Measurements from ENCODE around the gene TCFL5. TPM values are rescaled to one million over a fixed set of nuclear protein-coding genes. Genes with fewer than 3 reads are reported as not detected.

The TCFL5 gene
- total RNA-seq, 4 donors from 2014 or later: 12.1 to 13.9 (median 13.1) TPM

DNA sequence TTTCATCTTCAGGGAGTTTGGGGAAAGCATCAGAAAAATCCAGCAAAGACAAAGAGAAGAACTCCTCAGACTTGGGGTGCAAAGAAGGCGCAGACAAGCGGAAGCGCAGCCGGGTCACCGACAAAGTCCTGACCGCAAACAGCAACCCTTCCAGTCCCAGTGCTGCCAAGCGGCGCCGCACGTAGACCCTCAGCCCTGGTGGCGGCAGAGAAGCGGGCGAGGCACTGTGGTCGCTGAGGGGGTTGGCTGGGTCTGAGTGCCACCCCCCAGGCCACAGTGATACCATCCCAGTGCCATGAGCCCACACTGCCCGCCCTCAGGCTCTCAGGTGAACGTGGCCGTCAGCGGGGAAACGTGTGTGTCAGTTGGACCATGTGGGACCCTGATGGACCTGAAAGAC, 62.2 kb downstream of the TCFL5 start:
- intact Hi-C loops (cut with DNase I; ENCODE audit: low total_unique reads): no loop called here
- 95 to 96% methylated on average over 19 of the region's 19 CpGs for WGBS, 2 donors
- no peak for TF ChIP-seq CTCF (IDR thresholded peaks at IDR 0.05)
- TF ChIP-seq POLR2A (IDR thresholded peaks at IDR 0.05): no peak
- no peak for DNase-seq (ENCODE audit: low spot score in 2 of 2)
- H3K4me3 ChIP-seq (ENCODE audit: low read depth, poor library complexity, severe bottlenecking): no peak overlapping the region

- intact Hi-C loops (cut with DNase I; ENCODE audit: low total_unique reads): no loop called here
- TF ChIP-seq POLR2A (IDR thresholded peaks at IDR 0.05): no peak
- no peak for TF ChIP-seq CTCF (IDR thresholded peaks at IDR 0.05)
- no peak for DNase-seq (ENCODE audit: low spot score in 2 of 2)
- H3K4me3 ChIP-seq (ENCODE audit: low read depth, poor library complexity, severe bottlenecking): no peak overlapping the region
- WGBS, 2 donors: 84 to 91% methylated on average over 8 of the region's 8 CpGs
Observed at GRCh38 chr20:62799036-62799435, 62.6 kb downstream of the TCFL5 start.

- TF ChIP-seq POLR2A (IDR thresholded peaks at IDR 0.05) (no peak), CTCF (IDR thresholded peaks at IDR 0.05) (no peak)
- intact Hi-C loops (cut with DNase I; ENCODE audit: low total_unique reads): no loop called here
- H3K4me3 ChIP-seq (ENCODE audit: low read depth, poor library complexity, severe bottlenecking): no peak overlapping the region
- DNase-seq (ENCODE audit: low spot score in 2 of 2): no peak
- WGBS, 2 donors: 81 to 89% methylated on average over 13 to 26 of the region's 26 CpGs
Observed at GRCh38 chr20:62797671-62798532, 63.7 kb downstream of the TCFL5 start.

DNA sequence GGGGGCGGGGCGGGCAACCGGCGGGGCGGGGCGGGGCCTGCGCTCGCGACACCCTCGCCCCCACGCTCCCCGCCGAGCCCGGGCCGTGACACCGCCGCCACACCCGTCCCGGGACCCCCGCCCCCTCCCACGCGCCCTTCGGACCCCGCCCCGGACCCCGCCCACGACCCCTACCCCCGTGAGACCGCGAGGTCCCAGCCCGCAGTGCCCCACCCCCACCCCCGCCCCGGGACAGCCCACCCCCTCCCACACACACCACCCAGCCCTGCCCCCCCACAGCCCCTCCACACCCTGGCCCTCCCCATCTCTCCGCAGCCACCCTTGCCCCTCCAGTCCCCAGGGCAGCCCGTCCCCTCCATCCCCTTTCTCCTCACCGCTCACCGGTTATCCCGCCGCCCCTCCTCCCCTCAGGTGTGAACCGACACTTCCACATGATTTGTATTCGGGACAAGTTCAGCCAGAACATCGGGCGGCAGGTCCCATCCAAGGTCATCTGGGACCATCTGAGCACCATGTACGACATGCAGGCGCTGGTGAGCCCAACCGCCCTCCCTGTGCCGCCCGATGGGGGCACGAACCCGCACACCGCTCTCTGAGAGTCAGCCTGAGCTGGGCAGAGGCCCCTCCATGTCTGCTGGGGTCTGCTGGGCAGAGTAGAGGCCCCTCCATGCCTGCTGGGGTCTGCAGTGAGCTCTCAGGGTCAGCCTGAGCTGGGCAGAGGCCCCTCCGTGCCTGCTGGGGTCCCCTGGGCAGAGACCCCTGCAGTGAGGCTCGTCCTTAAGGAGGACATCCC, 64.7 kb downstream of the TCFL5 start:
- 36 to 62% methylated on average over 14 to 15 of the region's 53 CpGs for WGBS, 2 donors
- H3K4me3 ChIP-seq (ENCODE audit: low read depth, poor library complexity, severe bottlenecking): peak overlapping the region; percentile 50
- TF ChIP-seq CTCF (IDR thresholded peaks at IDR 0.05): no peak
- no peak for TF ChIP-seq POLR2A (IDR thresholded peaks at IDR 0.05)
- intact Hi-C loops (cut with DNase I; ENCODE audit: low total_unique reads): no loop called here
- no peak for DNase-seq (ENCODE audit: low spot score in 2 of 2)

GRCh38 chr20:62795023-62795761, 66.4 kb downstream of the TCFL5 start:
- DNase-seq (ENCODE audit: low spot score in 2 of 2): peak in 1 of 2 donors; percentile 94
- peak overlapping the region; percentile 35 for H3K4me3 ChIP-seq (ENCODE audit: low read depth, poor library complexity, severe bottlenecking)
- no peak for TF ChIP-seq CTCF (IDR thresholded peaks at IDR 0.05)
- TF ChIP-seq POLR2A (IDR thresholded peaks at IDR 0.05): no peak
- WGBS, 2 donors: 1% methylated on average over 58 to 59 of the region's 68 CpGs
- intact Hi-C loops (cut with DNase I; ENCODE audit: low total_unique reads): no loop called here

Measured in lower leg skin (tissue), 4 donors.